ENCODE measurements around the gene IFT88.

GRCh38 chr13:20708216-20708615 lies 141.3 kb downstream of the IFT88 start:
- no peak for TF ChIP-seq POLR2AphosphoS5 (IDR thresholded peaks at IDR 0.05; ENCODE audit: borderline replicate concordance, low read depth, low read length)
- TF ChIP-seq EZH2 (IDR thresholded peaks at IDR 0.05), result no peak
- no peak for TF ChIP-seq FOXP2 (optimal IDR thresholded peaks at IDR 0.05; ENCODE audit: control extremely low read depth, extremely low read length, insufficient read depth)

Measured in SK-N-MC (cell line).